CD4-positive, alpha-beta T cell treated with Interleukin-6 at 100 ng/mL for 8 hours (primary cell): ENCODE measurements around the gene MOSPD2.
A peak's percentile ranks its signal among the peaks of the same experiment; 100 is the strongest.

Experiments
- DNase-seq: peaks from one replicate; pipeline ENCODE4 v3.0.0-alpha.2; 2020; ENCODE audit warnings: mixed read lengths, low spot score

Gene MOSPD2

DNA sequence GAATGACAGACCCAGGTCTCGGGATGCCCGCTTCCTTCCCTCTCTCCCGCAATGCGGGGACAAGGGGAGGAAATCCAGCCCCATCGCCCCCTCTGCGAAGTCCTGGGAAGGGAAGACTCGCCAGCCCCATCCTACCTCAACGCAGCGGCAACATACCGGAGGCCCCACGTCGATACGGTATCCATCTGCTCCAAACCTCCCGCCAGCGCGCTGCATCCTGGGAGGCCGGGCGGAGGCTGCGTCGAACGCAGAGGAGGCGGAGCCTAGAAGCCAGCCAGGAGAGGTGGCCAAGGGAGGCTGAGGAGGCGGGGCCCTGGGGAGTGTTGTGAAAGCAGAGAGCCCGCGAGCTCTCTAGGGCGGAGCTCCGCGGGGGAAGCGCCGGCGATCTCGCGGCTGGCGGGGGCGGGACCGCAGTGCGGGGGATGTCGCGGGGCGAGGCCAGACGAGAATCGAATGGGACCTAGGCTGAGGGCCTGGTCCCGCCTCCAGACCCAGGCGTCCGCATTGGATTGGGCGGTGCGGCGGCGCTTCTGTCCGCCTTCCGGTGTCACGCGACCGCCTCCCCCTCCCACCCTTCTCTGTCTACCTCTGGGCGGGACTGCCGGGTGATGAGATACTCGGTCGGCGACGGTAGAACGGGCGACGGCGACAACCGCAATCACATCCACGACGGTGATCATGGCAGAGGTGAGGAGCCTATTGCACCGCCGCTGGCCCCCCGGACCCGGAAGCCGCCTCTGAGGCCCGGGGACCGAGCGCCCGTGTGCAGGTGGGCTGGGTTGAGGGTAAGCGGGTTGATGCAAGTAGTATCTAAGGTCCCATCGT lies at the start of gene MOSPD2, which contains the start of gene FANCB:
TSS of gene MOSPD2 (plus strand) at position 571 of the 825 bp plus-strand sequence. CDS start at position 679, 108 bp downstream.
TSS of gene FANCB (minus strand) at position 219 of the 825 bp plus-strand sequence. CDS start 7,559 bp downstream, outside the sequence.
- DNase-seq, result peak; percentile 94

DNA sequence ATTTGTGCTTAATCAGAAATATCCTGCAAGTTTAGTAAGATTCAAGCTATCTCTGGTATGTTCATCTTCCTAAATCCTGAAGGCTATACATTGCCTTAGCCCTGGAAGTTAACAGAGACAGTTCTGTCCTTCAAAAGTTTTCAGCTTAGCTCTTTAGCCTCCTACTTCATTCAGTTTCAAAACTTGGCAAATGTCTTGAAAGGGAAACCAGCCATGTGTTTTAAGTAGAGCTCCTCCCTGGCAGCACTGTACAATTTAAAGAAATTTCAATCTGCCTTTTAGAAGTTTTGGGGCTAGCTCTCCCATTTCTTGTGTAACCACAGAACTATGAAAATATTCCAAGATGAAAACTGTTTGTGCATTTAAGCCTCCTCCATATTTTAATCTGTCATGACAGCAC lies 47.4 kb upstream of the MOSPD2 start:
- DNase-seq, result no peak

- DNase-seq, result no peak
These were observed 46.9 kb upstream of the MOSPD2 start for GRCh38 chrX:14826319-14826718.

DNA sequence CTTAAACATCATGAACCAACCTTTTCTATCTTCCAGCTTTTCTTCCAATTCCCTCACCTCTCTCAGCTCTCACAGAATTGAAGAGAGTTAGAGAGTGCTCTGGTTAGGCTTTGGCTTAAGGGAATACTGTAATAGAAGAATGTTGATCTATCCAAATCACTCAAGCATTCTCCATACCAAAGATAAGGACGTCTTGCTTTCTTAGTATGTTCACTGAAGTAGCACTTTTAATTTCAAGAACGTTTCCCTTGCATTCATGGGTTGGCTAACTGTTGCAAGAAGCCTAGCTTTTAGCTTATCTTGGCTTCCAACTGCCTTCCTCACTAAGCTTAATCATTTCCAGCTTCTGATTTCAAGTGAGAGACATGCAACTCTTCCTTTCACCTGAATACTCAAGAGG lies 43.6 kb upstream of the MOSPD2 start:
- DNase-seq, result no peak

- DNase-seq, result no peak
These were observed 41.1 kb upstream of the MOSPD2 start for GRCh38 chrX:14832151-14832550.

- no peak for DNase-seq
These were observed 40.6 kb upstream of the MOSPD2 start for GRCh38 chrX:14832586-14832985.

- no peak for DNase-seq
These were observed 36.1 kb upstream of the MOSPD2 start for GRCh38 chrX:14837155-14837554.

DNA sequence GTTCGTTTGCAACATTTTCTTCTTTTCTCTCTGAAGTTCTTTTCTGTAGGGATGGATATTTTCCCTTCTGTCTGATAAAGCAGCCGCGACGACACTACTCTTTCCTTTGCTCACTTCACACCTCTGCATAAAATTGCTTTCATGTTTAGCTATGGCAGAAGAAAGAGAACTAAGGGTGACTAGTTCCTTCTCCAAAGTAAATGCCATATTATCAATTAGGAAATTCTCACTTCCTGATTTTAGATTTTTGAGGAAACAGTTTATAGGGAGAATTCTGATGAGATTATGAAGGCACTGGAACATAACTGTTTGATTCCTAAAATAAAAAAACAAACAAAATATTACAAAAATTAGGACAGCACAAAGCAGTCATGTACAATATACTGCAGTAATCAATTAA lies 29.6 kb upstream of the MOSPD2 start:
- DNase-seq, result no peak

DNA sequence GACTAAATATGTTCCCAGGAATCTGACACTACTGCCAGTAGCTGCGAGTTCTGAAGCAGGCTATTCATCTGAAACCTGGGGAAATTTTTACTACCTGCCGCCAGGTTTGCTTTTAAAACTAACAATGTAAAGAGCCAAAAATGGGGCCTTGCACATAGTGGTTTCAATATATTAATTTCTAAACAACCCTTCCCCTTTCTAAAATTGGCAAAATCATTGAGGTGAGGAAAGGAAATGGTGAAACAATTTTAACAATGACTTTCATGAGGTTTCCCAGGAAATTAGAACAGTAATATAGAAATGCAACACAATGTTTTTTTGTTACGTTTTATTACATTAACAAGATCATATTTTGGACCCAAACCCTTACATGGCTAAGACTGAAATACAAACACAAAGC lies 21.7 kb upstream of the MOSPD2 start:
- DNase-seq, result no peak

DNA sequence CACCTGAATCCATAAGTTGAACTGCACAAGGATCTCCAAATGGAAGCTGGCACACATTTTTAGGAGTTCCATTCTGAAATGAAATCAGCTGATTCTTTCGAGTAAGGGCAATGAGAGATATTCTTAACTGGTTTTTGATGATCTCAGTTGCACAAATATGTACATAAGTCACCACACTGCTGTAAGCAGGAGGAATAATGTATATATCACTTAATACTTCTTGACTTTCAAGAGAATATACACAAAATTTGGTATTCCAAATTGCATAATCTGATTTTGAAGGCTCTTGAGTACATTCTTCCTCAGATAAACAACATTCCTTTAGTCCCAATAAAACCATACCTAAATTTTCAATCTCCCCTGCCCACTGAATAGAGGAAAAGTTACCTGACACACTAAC lies 8.6 kb upstream of the MOSPD2 start:
- DNase-seq, result no peak

DNA sequence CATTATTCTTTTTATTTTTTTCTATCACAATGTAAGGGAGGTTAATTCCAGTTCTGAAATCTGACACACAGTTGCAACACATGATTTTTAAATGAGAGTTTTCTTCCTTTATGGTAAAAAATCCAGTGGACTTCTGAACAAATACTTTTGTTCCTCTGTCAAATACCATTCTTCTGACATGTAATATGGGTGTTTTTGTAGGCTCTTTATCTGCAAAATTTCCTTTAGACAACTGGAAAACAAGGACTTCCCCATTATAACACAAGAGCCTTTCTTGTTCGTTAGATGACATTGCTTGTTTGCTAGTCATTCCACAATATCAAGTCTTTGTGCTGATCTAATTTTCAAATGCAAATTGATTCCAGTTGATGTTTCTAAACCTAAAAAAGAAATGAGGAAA lies 8.0 kb upstream of the MOSPD2 start:
- DNase-seq, result no peak

DNA sequence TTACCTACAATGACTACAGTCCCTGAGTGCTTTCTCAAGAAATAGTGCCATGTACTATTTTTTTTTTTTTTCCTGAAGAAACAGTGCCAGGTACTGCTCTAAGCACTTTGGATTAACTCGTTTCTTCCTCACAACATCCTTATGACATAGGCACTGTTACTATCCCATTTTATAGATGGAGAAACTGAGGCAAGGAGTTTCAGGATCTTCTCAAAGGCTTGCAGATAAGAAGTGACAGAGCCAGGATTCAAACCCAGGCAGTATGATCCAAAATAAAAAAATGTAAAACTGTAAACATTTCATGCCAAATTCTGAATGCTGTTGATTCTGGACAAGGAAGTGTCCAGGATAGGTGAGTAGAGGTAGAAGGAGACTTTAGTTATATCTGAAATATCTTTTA lies 1.5 kb upstream of the MOSPD2 start:
- DNase-seq, result no peak

DNA sequence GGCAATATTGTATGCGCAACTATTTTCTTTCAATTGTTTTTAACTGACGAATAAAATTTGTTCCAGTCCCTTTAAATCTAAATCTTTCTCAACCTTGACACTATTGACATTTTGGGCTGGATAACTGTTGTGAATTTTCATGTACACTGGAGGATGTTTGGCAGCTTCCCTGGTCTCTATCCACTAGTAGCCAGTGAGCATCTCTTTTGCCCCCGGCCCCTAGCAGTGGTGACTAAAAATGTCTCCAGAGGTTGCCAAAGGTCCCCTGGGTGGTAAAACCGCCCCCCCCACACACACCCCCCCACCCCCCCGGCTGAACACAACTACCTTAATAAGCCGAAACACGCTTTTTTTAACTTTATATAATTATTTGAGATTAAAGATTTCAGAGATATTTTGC lies 866 bp upstream of the MOSPD2 start:
- DNase-seq, result no peak

GRCh38 chrX:14873676-14874049 lies 442 bp downstream of the MOSPD2 start:
- DNase-seq, result no peak

DNA sequence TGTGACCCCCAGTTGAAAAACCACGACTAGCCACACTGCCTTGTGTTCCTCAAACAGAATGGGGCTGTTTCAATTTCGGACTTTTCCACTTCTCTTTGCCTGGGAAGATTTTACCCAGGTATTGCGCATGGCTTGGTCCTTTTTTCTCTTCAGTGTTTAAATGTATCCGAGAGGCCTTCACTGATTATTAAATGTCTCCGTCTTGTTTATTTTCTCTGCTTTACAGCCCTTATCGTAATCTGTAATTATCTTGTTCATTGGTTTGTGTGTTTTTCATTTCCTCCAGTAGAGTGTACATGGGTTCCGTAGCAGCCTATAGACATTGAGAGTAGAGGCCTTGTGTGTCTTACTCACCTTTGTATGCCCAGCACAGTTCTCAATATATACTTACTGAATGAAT lies 2.4 kb downstream of the MOSPD2 start:
- DNase-seq, result no peak

DNA sequence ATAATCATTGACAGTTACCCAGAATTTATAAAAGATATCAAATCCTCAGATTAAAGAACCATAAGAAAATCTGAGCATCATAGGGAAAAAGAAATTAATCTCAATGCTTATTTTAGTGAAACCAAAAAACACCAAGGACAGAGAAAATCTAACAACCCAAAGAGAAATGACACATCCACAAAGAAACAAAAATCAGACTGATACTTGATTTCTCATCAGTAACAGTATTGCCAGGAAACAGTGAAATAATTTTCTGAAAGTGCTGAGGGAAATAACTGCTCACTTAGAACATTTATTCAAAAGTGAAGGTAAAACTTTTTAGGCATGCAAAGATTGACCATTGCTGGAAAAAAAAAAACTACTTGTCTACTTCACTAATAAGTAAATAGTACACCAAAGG lies 10.6 kb downstream of the MOSPD2 start:
- DNase-seq, result no peak

DNA sequence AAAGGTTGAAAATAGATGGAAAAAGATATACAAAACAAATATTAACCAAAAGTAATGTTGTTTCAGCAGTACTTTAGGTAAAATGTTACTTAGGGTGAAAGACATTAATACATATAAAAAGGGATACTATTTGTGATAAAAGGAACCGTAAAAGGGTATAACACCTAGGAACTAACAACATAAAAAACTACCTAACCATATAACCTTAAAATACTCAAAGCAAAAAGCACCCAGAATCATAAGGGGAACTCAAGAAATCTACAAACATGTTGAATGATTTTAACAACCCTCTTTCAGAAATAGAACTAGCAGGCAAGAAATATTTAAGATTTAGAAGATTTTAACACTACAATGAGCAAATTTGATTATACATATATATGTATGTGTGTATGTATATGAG lies 11.5 kb downstream of the MOSPD2 start:
- no peak for DNase-seq

- DNase-seq, result no peak
These were observed 13.0 kb downstream of the MOSPD2 start for GRCh38 chrX:14886252-14886651.

DNA sequence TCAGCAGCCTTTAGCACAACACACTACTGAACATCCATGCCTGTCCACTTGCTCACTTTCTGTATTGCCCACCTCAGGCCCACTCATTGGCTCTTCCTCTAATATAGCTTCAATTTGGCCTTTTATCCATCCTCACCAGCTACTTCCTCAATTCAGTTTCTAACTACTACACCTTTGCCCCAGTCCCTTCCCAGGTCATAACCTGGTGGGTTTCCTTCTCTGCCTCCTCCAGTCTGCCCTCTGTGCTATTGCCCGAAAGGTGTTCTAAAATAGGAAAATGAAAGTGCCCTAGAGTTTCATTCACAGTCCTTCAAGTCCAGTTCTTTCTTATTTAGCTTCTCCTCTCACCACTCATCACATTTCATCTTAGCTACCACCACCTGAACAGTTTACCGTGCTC lies 23.1 kb downstream of the MOSPD2 start:
- no peak for DNase-seq

- no peak for DNase-seq
These were observed 23.8 kb downstream of the MOSPD2 start for GRCh38 chrX:14897042-14897441.

- DNase-seq, result no peak
These were observed 26.4 kb downstream of the MOSPD2 start for GRCh38 chrX:14899607-14900006.

DNA sequence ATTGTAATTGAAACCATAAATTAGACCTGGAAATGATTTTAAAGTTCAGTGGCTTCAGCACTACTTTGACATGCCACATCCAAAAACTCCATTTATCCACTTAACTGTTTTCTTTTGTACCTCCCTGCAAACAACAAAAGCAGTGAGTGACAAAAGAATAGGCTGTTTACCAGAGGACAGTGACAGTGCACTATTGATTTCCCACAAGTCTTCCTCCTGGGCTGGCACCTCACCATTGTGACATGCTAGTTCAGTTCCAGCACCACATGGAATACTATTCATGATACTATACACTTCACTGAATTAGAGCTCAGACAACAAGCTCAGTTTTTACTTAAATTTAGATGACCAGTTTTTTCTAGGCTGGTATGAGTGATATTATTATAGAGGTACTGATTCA lies 29.3 kb downstream of the MOSPD2 start:
- no peak for DNase-seq

DNA sequence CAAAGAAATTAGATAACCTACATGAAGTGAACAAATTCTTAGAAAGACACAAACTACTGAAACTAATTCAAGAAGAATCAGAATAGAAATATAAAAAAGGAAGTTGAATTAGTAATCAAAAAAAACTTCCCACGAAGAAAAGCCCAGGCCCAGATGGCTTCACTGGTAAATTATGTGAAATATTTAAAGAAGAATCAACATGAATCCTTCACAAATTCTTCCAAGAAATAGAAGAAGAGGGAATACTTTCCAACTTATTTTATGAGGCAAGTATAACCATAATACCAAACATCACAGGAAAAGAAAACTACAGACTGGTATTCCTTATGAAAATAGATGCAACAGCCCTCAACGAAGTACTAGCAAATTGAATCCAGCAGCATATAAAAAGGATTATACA lies 30.7 kb downstream of the MOSPD2 start:
- no peak for DNase-seq

- DNase-seq, result no peak
These were observed 40.0 kb downstream of the MOSPD2 start for GRCh38 chrX:14913241-14913640.
